Measurements from ENCODE around the gene COQ2.

DNA sequence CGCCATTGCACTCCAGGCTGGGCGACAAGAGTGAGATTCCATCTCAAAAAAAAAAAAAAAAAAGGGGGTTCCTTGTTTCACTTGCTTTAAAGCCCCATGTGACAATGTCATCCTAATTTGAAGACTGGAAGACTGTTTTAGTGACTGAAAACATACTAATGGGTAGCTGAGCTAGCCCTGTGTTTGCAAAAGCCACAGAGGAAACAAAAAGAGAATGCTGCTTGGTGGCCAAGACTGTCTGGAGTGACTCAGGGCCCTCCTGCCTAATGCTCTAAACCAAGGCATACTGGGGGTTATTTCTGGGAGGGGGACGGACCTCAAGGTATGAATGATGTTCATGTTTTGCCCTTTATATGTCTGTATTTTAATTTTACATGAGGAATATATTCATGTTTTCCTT, 34.1 kb upstream of the COQ2 start:
- TF ChIP-seq, protein P1, sequence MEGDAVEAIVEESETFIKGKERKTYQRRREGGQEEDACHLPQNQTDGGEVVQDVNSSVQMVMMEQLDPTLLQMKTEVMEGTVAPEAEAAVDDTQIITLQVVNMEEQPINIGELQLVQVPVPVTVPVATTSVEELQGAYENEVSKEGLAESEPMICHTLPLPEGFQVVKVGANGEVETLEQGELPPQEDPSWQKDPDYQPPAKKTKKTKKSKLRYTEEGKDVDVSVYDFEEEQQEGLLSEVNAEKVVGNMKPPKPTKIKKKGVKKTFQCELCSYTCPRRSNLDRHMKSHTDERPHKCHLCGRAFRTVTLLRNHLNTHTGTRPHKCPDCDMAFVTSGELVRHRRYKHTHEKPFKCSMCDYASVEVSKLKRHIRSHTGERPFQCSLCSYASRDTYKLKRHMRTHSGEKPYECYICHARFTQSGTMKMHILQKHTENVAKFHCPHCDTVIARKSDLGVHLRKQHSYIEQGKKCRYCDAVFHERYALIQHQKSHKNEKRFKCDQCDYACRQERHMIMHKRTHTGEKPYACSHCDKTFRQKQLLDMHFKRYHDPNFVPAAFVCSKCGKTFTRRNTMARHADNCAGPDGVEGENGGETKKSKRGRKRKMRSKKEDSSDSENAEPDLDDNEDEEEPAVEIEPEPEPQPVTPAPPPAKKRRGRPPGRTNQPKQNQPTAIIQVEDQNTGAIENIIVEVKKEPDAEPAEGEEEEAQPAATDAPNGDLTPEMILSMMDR (conservative IDR thresholded peaks at IDR 0.05; ENCODE audit: low read length) = no peak
- TF ChIP-seq EZH2phosphoT487 (IDR thresholded peaks at IDR 0.05; ENCODE audit: borderline replicate concordance, low read depth, low read length) = no peak
